ENCODE results near the gene KCNQ1.

DNA sequence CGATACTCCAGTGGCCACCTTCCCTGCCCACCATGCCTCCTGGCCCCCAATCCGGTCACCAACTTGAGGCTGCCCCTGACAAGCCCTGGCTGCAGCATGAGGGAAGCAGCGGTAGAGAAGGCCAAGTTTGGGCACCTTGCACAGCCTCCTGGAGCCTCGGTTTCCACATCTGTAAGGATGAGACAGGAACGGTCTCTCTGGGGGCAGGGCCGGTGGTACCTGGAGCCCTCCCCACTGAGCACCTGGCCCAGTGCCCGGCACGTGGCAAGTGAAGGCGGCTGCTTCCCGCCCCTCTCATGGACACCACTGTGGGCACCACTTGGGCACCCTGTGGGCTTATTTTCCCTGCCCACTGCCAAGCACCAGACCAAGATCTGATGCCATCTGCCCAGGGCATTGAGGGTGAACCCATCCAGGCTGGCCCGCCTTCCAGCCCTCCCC lies 363.0 kb downstream of the KCNQ1 start:
- TF ChIP-seq POLR2A (IDR thresholded peaks at IDR 0.05; ENCODE audit: low read length) (no peak), GATA1 (IDR thresholded peaks at IDR 0.05; ENCODE audit: low read depth, low read length) (no peak)
